ENCODE measurements around the gene BSG.
"Not testable (repeated sequence)": the region's sequence is repeated elsewhere in the genome, so short reads cannot be mapped to it uniquely, and the experiment has no call there.

Gene BSG

GRCh38 chr19:572743-573518 is 535 bp downstream of the BSG start:
- DNase-seq (ENCODE audit: low read depth in 2 of 2): no peak

GRCh38 chr19:573519-573825 is 1.1 kb downstream of the BSG start:
- DNase-seq (ENCODE audit: low read depth in 2 of 2): no peak

- no peak for DNase-seq (ENCODE audit: low read depth in 2 of 2)
Observed at GRCh38 chr19:574658-575526, 2.5 kb downstream of the BSG start.

GRCh38 chr19:575527-576506 is 3.4 kb downstream of the BSG start:
- DNase-seq (ENCODE audit: low read depth in 2 of 2): no peak

- DNase-seq (ENCODE audit: low read depth in 2 of 2): no peak
Observed at GRCh38 chr19:576768-577438, 4.5 kb downstream of the BSG start.

- DNase-seq (ENCODE audit: low read depth in 2 of 2): no peak
Observed at GRCh38 chr19:577439-578392, 5.3 kb downstream of the BSG start.

- DNase-seq (ENCODE audit: low read depth in 2 of 2): no peak
Observed at GRCh38 chr19:579111-579841, 6.9 kb downstream of the BSG start.

- DNase-seq (ENCODE audit: low read depth in 2 of 2): no peak
Observed at GRCh38 chr19:579842-580155, 7.4 kb downstream of the BSG start.

GRCh38 chr19:580274-580835 is 8.0 kb downstream of the BSG start:
- DNase-seq (ENCODE audit: low read depth in 2 of 2): no peak

GRCh38 chr19:581399-582111 is 9.2 kb downstream of the BSG start:
- no peak for DNase-seq (ENCODE audit: low read depth in 2 of 2)

- no peak for DNase-seq (ENCODE audit: low read depth in 2 of 2)
Observed at GRCh38 chr19:582497-583197, 10.3 kb downstream of the BSG start.

GRCh38 chr19:583198-583967 is 11.0 kb downstream of the BSG start:
- DNase-seq (ENCODE audit: low read depth in 2 of 2): no peak

GRCh38 chr19:583968-584239 is 11.5 kb downstream of the BSG start:
- no peak for DNase-seq (ENCODE audit: low read depth in 2 of 2)

GRCh38 chr19:584240-585001 is 12.0 kb downstream of the BSG start:
- DNase-seq (ENCODE audit: low read depth in 2 of 2): peak; percentile 50 to 58

- DNase-seq (ENCODE audit: low read depth in 2 of 2): not testable (repeated sequence)
Observed at GRCh38 chr19:585146-585545, 12.8 kb downstream of the BSG start.

GRCh38 chr19:585551-586110 is 13.2 kb downstream of the BSG start:
- no peak for DNase-seq (ENCODE audit: low read depth in 2 of 2)

All from stimulated activated CD8-positive, alpha-beta memory T cell treated with anti-CD3 and anti-CD28 coated beads, Interleukin-2, amount 100 ng/mL, for 48 hours (primary cell).